Chondrocyte (in vitro differentiated cells): ENCODE data around the gene EML6. TPM values are rescaled to one million over a fixed set of nuclear protein-coding genes. Genes with fewer than 3 reads are reported as not detected.

Source experiments
- DNase-seq: peaks from one replicate; pipeline ENCODE4 v3.0.0; 2021; ENCODE audit warnings: mixed read lengths, low spot score
- H3K27ac Mint-ChIP-seq: one replicate; pipeline ENCODE4 v1.8.0; 2021; ENCODE audit warnings: mild to moderate bottlenecking, moderate library complexity, mixed read lengths; ENCODE audit not compliant: unreplicated experiment
- H3K27me3 Mint-ChIP-seq: 2 replicates; pipeline ENCODE4 v1.8.0; 2021; ENCODE audit warnings: low read depth, mixed read lengths
- H3K36me3 Mint-ChIP-seq: 2 replicates; pipeline ENCODE4 v1.8.0; 2021; ENCODE audit warnings: low read depth, mixed read lengths
- H3K4me1 Mint-ChIP-seq: 2 replicates; pipeline ENCODE4 v1.8.0; 2021; ENCODE audit warnings: low read depth, mild to moderate bottlenecking, mixed read lengths
- H3K4me3 Mint-ChIP-seq: one replicate; pipeline ENCODE4 v1.8.0; 2021; ENCODE audit warnings: mild to moderate bottlenecking, moderate library complexity, mixed read lengths; ENCODE audit not compliant: unreplicated experiment
- H3K9me3 Mint-ChIP-seq: 2 replicates; pipeline ENCODE4 v1.8.0; 2021; ENCODE audit warnings: low read depth, mixed read lengths
- CTCF ChIP-seq: fragments of 200-600 bp; sonication (generic); IDR thresholded peaks from 2 replicates; pipeline ENCODE4 v1.5.0; 2021; ENCODE audit warnings: antibody characterized with exemption, mild to moderate bottlenecking, moderate library complexity
- total RNA-seq: library from RNA; stranded (reverse); gene quantifications from 3 replicates; pipeline ENCODE4 v1.2.1, GENCODE V29; 2021

EML6 gene
- total RNA-seq, 1 donor from 2014 or later = 1.1 TPM

- no peaks in the 10 kb centered on the region for H3K9me3 Mint-ChIP-seq
- no peak overlapping the region for H3K27ac Mint-ChIP-seq
- no peak for DNase-seq
- H3K4me3 Mint-ChIP-seq = peak overlapping the region; percentile 74
- H3K4me1 Mint-ChIP-seq = peaks cover 33% of the 10 kb centered on the region
- H3K27me3 Mint-ChIP-seq = peaks cover 7% of the 10 kb centered on the region
- TF ChIP-seq CTCF = no peak
- H3K36me3 Mint-ChIP-seq = no peaks in the 10 kb centered on the region
Observed at GRCh38 chr2:54725343-54726099, 2.1 kb downstream of the EML6 start.

DNA sequence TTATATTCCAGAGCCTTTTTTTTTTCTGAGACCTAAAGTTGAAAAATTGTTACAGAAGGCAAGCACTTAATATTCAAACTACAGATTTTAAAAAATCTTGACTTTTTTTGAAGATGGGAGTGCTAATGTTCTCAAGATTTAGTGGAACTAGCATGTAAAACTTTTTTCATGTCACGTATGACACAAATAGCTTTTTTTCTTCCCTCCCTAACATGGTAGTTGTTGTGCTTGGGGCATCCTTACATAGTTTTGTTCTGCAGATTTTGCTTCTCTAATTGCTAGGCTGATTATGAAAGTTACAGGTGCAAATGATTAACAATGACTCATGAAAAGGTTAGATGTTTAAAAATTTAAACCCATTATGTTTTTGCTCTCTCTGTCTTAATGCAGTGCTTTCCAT, 3.0 kb downstream of the EML6 start:
- Mint-ChIP-seq H3K27ac (no peak overlapping the region), H3K27me3 (peaks cover 7% of the 10 kb centered on the region), H3K36me3 (no peaks in the 10 kb centered on the region), H3K9me3 (no peaks in the 10 kb centered on the region), H3K4me1 (peaks cover 33% of the 10 kb centered on the region), H3K4me3 (no peak overlapping the region)
- DNase-seq = no peak
- TF ChIP-seq CTCF = no peak

DNA sequence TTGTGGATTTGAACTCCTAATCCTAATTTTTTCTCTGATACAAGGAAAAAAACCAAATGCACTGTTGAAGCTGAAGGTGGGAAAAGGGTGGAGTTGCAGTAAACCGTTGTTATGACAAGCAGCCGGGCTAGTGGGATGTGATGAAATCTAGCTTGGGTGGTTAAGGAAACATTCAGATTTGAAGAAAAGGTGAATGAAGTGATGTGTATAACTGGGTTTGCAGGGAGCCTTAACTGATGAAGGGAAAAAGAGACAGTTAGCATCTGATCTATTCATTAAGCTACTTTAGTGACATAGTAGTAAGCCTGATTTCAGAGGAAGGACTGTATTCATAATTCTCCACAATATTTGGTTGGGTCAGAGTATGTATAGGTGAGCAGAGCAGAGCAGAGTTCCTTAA, 3.5 kb downstream of the EML6 start:
- Mint-ChIP-seq H3K27me3 (peaks cover 7% of the 10 kb centered on the region), H3K9me3 (no peaks in the 10 kb centered on the region), H3K4me3 (no peak overlapping the region), H3K4me1 (peaks cover 33% of the 10 kb centered on the region), H3K27ac (no peak overlapping the region), H3K36me3 (no peaks in the 10 kb centered on the region)
- TF ChIP-seq CTCF = no peak
- no peak for DNase-seq

DNA sequence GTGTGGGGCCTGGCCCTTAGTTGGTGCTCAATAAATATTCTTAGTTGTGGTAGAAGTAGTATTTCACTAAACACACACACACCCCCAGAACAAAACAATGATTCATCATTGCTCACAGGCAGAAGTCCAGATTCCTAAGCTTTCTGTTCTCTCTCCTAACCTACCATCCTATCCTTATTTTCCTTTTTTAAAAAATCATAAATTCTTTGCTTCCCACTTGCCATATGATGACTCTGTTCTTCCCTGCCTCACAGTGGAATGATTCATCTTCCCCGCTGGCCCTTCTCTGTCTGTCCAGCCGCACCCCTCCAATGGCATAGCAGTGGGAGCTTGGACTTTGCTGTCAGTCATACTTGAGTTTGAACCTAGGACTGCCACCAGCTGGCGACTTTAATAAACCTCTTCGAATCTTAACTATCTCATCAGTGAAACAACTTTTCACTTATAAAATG, 5.2 kb downstream of the EML6 start:
- TF ChIP-seq CTCF = peak; percentile 67
- Mint-ChIP-seq H3K4me3 (no peak overlapping the region), H3K9me3 (no peaks in the 10 kb centered on the region), H3K27me3 (peaks cover 7% of the 10 kb centered on the region), H3K27ac (peak overlapping the region; percentile 78), H3K36me3 (peaks cover 3% of the 10 kb centered on the region), H3K4me1 (peaks cover 26% of the 10 kb centered on the region)
- DNase-seq = no peak

DNA sequence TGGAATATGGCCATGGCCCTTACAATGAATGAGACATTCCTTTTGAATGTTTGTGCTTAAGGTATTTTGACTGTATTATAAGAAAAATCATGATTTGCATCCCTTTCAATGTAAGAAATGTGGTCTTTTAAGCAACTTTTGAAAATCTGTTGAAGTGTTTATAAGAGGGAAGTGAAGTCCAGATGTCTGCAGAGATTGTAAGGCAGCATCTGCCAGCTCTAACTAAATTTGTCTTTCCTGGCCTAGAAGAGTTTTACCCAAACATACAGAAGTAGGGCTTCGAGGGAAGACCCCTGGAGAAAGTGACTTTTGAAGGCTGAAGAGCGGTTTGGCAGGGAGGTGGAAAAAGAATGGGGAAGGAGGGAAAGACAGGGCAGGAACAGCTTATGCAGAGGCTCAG, 12.2 kb downstream of the EML6 start:
- Mint-ChIP-seq H3K4me3 (no peak overlapping the region), H3K27me3 (no peaks in the 10 kb centered on the region), H3K27ac (no peak overlapping the region), H3K4me1 (no peaks in the 10 kb centered on the region), H3K36me3 (peaks cover 6% of the 10 kb centered on the region), H3K9me3 (no peaks in the 10 kb centered on the region)
- no peak for DNase-seq
- no peak for TF ChIP-seq CTCF
